GM18505 (cell line): Measurements from ENCODE around the gene EFHD2.

Source experiments
- ATAC-seq: cut with Tn5 transposase; IDR thresholded peaks from one replicate; pipeline ENCODE4 v1.9.1; 2021; ENCODE audit not compliant: unreplicated experiment
- POLR2A ChIP-seq: IDR thresholded peaks from 4 replicates; pipeline ENCODE4 v1.6.1; 2011; ENCODE audit warnings: borderline replicate concordance; ENCODE audit not compliant: insufficient read depth, insufficient read length; ENCODE audit errors: extremely low read depth

EFHD2 gene

GRCh38 chr1:15413563-15414444 is 4.1 kb downstream of the EFHD2 start:
- no peak for ATAC-seq
- no peak for TF ChIP-seq POLR2A

GRCh38 chr1:15414445-15414983 is 4.8 kb downstream of the EFHD2 start:
- ATAC-seq: no peak
- TF ChIP-seq POLR2A: no peak

GRCh38 chr1:15417059-15417934 is 7.6 kb downstream of the EFHD2 start:
- TF ChIP-seq POLR2A: no peak
- no peak for ATAC-seq

GRCh38 chr1:15418806-15419515 is 9.3 kb downstream of the EFHD2 start:
- no peak for ATAC-seq

GRCh38 chr1:15420853-15421465 is 11.3 kb downstream of the EFHD2 start:
- ATAC-seq: no peak
- TF ChIP-seq POLR2A: no peak

More at GRCh38 chr1:15418806-15419515, 9.3 kb downstream of the EFHD2 start:
- TF ChIP-seq POLR2A: no peak

- ATAC-seq: no peak
- TF ChIP-seq POLR2A: no peak
Observed at GRCh38 chr1:15422871-15423270, 13.2 kb downstream of the EFHD2 start.

- TF ChIP-seq POLR2A: no peak
Observed at GRCh38 chr1:15423355-15424077, 13.8 kb downstream of the EFHD2 start.

GRCh38 chr1:15424146-15424667 is 14.5 kb downstream of the EFHD2 start:
- no peak for ATAC-seq
- TF ChIP-seq POLR2A: no peak

More at GRCh38 chr1:15423355-15424077, 13.8 kb downstream of the EFHD2 start:
- no peak for ATAC-seq

- TF ChIP-seq POLR2A: no peak
- no peak for ATAC-seq
Observed at GRCh38 chr1:15424981-15425380, 15.3 kb downstream of the EFHD2 start.

- no peak for ATAC-seq
- TF ChIP-seq POLR2A: no peak
Observed at GRCh38 chr1:15425521-15425920, 15.8 kb downstream of the EFHD2 start.

- no peak for TF ChIP-seq POLR2A
- ATAC-seq: no peak
Observed at GRCh38 chr1:15425958-15426357, 16.3 kb downstream of the EFHD2 start.
